ENCODE results near the gene CTU2.

The CTU2 gene

GRCh38 chr16:88701581-88702370, 4.5 kb upstream of the CTU2 start:
- peak overlapping the region; percentile 68 for H3K4me3 ChIP-seq (ENCODE audit: low read length)

GRCh38 chr16:88702371-88703210, 3.7 kb upstream of the CTU2 start:
- H3F3A ChIP-seq (ENCODE audit: control insufficient read depth, insufficient read depth): peaks cover 15% of the 10 kb centered on the region
- peak overlapping the region; percentile 29 for H3K27ac ChIP-seq (ENCODE audit: low read depth, low read length)
- peaks cover 65% of the 10 kb centered on the region for H3K79me2 ChIP-seq (ENCODE audit: control insufficient read depth, low read length)
- peak overlapping the region; percentile 81 for H3K4me3 ChIP-seq (ENCODE audit: low read length)
- no peaks in the 10 kb centered on the region for H3K27me3 ChIP-seq (ENCODE audit: control insufficient read depth, low read length)
- no peaks in the 10 kb centered on the region for H3K9me2 ChIP-seq (replicated peaks; ENCODE audit: control insufficient read depth, low read length)
- TF ChIP-seq EZH2phosphoT487 (IDR thresholded peaks at IDR 0.05; ENCODE audit: borderline replicate concordance, low read length) (no peak), CTCF (IDR thresholded peaks at IDR 0.05; ENCODE audit: low read depth, low read length, poor library complexity, severe bottlenecking) (no peak)
- peaks cover 45% of the 10 kb centered on the region for H3K36me3 ChIP-seq (ENCODE audit: control insufficient read depth, low read length)
- peaks cover 12% of the 10 kb centered on the region; the same call in 1 of the 2 replicates for H4K20me1 ChIP-seq (ENCODE audit: control insufficient read depth, insufficient read depth, low read depth, low read length)
- H3K9me3 ChIP-seq (ENCODE audit: control insufficient read depth, insufficient read depth, low read length): no peaks in the 10 kb centered on the region
- H3K4me2 ChIP-seq (ENCODE audit: low read length): peak overlapping the region; percentile 83
- peaks cover 66% of the 10 kb centered on the region for H3K4me1 ChIP-seq (ENCODE audit: control insufficient read depth, low read length)

More at GRCh38 chr16:88701581-88702370, 4.5 kb upstream of the CTU2 start:
- H4K20me1 ChIP-seq (ENCODE audit: control insufficient read depth, insufficient read depth, low read depth, low read length): peaks cover 12% of the 10 kb centered on the region; the same call in 1 of the 2 replicates
- H3K36me3 ChIP-seq (ENCODE audit: control insufficient read depth, low read length): peaks cover 50% of the 10 kb centered on the region
- H3K27me3 ChIP-seq (ENCODE audit: control insufficient read depth, low read length): no peaks in the 10 kb centered on the region
- H3K4me1 ChIP-seq (ENCODE audit: control insufficient read depth, low read length): peaks cover 58% of the 10 kb centered on the region
- no peak for TF ChIP-seq EZH2phosphoT487 (IDR thresholded peaks at IDR 0.05; ENCODE audit: borderline replicate concordance, low read length)
- no peak for TF ChIP-seq CTCF (IDR thresholded peaks at IDR 0.05; ENCODE audit: low read depth, low read length, poor library complexity, severe bottlenecking)
- H3F3A ChIP-seq (ENCODE audit: control insufficient read depth, insufficient read depth): peaks cover 12% of the 10 kb centered on the region
- no peaks in the 10 kb centered on the region for H3K9me2 ChIP-seq (replicated peaks; ENCODE audit: control insufficient read depth, low read length)
- H3K4me2 ChIP-seq (ENCODE audit: low read length): peak overlapping the region; percentile 83
- H3K79me2 ChIP-seq (ENCODE audit: control insufficient read depth, low read length): peaks cover 57% of the 10 kb centered on the region
- H3K27ac ChIP-seq (ENCODE audit: low read depth, low read length): peak overlapping the region; percentile 63
- no peaks in the 10 kb centered on the region for H3K9me3 ChIP-seq (ENCODE audit: control insufficient read depth, insufficient read depth, low read length)

- Histone ChIP-seq H3F3A (ENCODE audit: control insufficient read depth, insufficient read depth) (peaks cover 15% of the 10 kb centered on the region), H3K9me3 (ENCODE audit: control insufficient read depth, insufficient read depth, low read length) (no peaks in the 10 kb centered on the region), H3K4me1 (ENCODE audit: control insufficient read depth, low read length) (peaks cover 75% of the 10 kb centered on the region), H3K36me3 (ENCODE audit: control insufficient read depth, low read length) (peaks cover 33% of the 10 kb centered on the region), H3K27ac (ENCODE audit: low read depth, low read length) (peak overlapping the region; percentile 29; the same call in 1 of the 2 replicates), H3K27me3 (ENCODE audit: control insufficient read depth, low read length) (no peaks in the 10 kb centered on the region), H3K79me2 (ENCODE audit: control insufficient read depth, low read length) (peaks cover 76% of the 10 kb centered on the region), H3K9me2 (replicated peaks; ENCODE audit: control insufficient read depth, low read length) (no peaks in the 10 kb centered on the region), H3K4me2 (ENCODE audit: low read length) (peak overlapping the region; percentile 83), H3K4me3 (ENCODE audit: low read length) (peak overlapping the region; percentile 81), H4K20me1 (ENCODE audit: control insufficient read depth, insufficient read depth, low read depth, low read length) (peaks cover 12% of the 10 kb centered on the region; the same call in 1 of the 2 replicates)
- TF ChIP-seq EZH2phosphoT487 (IDR thresholded peaks at IDR 0.05; ENCODE audit: borderline replicate concordance, low read length) (no peak), CTCF (IDR thresholded peaks at IDR 0.05; ENCODE audit: low read depth, low read length, poor library complexity, severe bottlenecking) (no peak)
These were observed 2.6 kb upstream of the CTU2 start for GRCh38 chr16:88703486-88704309.
